Measurements from ENCODE around the gene VSTM1.

DNA sequence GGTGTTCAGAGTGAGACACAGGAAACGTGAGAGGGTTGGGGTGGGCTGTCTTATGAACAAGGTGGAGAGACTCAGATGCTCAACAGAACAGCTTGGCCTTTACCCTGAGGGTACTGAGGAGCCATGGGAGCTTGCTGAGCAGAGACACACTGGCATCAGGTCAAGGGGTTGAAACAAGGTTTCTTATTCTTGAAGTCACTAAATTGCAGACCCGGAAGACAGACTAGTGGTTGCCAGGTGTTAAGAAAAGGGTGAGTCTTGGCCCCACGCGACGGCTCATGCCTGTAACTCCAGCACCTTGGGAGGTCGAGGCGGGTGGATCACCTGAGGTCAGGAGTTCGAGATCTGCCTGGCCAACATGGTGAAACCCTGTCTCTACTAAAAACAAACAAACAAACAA, 49.8 kb downstream of the VSTM1 start:
- TF ChIP-seq, protein P1, sequence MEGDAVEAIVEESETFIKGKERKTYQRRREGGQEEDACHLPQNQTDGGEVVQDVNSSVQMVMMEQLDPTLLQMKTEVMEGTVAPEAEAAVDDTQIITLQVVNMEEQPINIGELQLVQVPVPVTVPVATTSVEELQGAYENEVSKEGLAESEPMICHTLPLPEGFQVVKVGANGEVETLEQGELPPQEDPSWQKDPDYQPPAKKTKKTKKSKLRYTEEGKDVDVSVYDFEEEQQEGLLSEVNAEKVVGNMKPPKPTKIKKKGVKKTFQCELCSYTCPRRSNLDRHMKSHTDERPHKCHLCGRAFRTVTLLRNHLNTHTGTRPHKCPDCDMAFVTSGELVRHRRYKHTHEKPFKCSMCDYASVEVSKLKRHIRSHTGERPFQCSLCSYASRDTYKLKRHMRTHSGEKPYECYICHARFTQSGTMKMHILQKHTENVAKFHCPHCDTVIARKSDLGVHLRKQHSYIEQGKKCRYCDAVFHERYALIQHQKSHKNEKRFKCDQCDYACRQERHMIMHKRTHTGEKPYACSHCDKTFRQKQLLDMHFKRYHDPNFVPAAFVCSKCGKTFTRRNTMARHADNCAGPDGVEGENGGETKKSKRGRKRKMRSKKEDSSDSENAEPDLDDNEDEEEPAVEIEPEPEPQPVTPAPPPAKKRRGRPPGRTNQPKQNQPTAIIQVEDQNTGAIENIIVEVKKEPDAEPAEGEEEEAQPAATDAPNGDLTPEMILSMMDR (IDR thresholded peaks at IDR 0.05): no peak
- TF ChIP-seq POLR2A (IDR thresholded peaks at IDR 0.05): no peak
- TF ChIP-seq POLR2AphosphoS5 (IDR thresholded peaks at IDR 0.05): no peak

All from breast epithelium (tissue), 3 donors.